GM18505 (cell line): Measurements from ENCODE around the gene TAS1R1.

Experiments
- ATAC-seq: cut with Tn5 transposase; IDR thresholded peaks from one replicate; pipeline ENCODE4 v1.9.1; 2021; ENCODE audit not compliant: unreplicated experiment
- POLR2A ChIP-seq: IDR thresholded peaks from 4 replicates; pipeline ENCODE4 v1.6.1; 2011; ENCODE audit warnings: borderline replicate concordance; ENCODE audit not compliant: insufficient read depth, insufficient read length; ENCODE audit errors: extremely low read depth

Gene TAS1R1

GRCh38 chr1:6554907-6555778 lies at the start of gene TAS1R1:
Gene TAS1R1, plus strand, starts transcription at chr1:6555307. Its CDS starts 67 bp downstream, at chr1:6555374.
- no peak for ATAC-seq
- TF ChIP-seq POLR2A: no peak

GRCh38 chr1:6505367-6506209 lies 49.5 kb upstream of the TAS1R1 start:
- no peak for TF ChIP-seq POLR2A
- ATAC-seq: no peak

GRCh38 chr1:6506210-6507036 lies 48.7 kb upstream of the TAS1R1 start:
- no peak for ATAC-seq

GRCh38 chr1:6507037-6507428 lies 48.1 kb upstream of the TAS1R1 start:
- TF ChIP-seq POLR2A: no peak
- ATAC-seq: no peak

More at GRCh38 chr1:6506210-6507036, 48.7 kb upstream of the TAS1R1 start:
- no peak for TF ChIP-seq POLR2A

GRCh38 chr1:6507461-6507911 lies 47.6 kb upstream of the TAS1R1 start:
- no peak for TF ChIP-seq POLR2A
- ATAC-seq: no peak

- TF ChIP-seq POLR2A: no peak
- ATAC-seq: no peak
Measured at GRCh38 chr1:6508154-6508815, 46.8 kb upstream of the TAS1R1 start.

- no peak for ATAC-seq
Measured at GRCh38 chr1:6508816-6509189, 46.3 kb upstream of the TAS1R1 start.

GRCh38 chr1:6509220-6509918 lies 45.7 kb upstream of the TAS1R1 start:
- no peak for ATAC-seq
- TF ChIP-seq POLR2A: no peak

More at GRCh38 chr1:6508816-6509189, 46.3 kb upstream of the TAS1R1 start:
- TF ChIP-seq POLR2A: no peak

- no peak for TF ChIP-seq POLR2A
- ATAC-seq: no peak
Measured at GRCh38 chr1:6509919-6510291, 45.2 kb upstream of the TAS1R1 start.

GRCh38 chr1:6510493-6510892 lies 44.6 kb upstream of the TAS1R1 start:
- ATAC-seq: no peak
- no peak for TF ChIP-seq POLR2A

GRCh38 chr1:6511056-6511455 lies 44.1 kb upstream of the TAS1R1 start:
- no peak for TF ChIP-seq POLR2A
- ATAC-seq: no peak
